ENCODE measurements around the gene PHLDB1.

- TF ChIP-seq EP300 (IDR thresholded peaks at IDR 0.05; ENCODE audit: borderline replicate concordance in 1 of 2, low read depth in 1 of 2, low read length in 1 of 2) (no peak), POLR2AphosphoS5 (IDR thresholded peaks at IDR 0.05; ENCODE audit: low read depth, low read length) (no peak), CTCF (IDR thresholded peaks at IDR 0.05) (no peak), EZH2phosphoT487 (IDR thresholded peaks at IDR 0.05; ENCODE audit: borderline replicate concordance, low read depth) (no peak)
Measured at GRCh38 chr11:118650366-118650765, 43.0 kb downstream of the PHLDB1 start.

Measured in SK-N-SH (cell line).